Ovary (tissue), 9 donors: Measurements from ENCODE around the gene PPCDC. TPM values are rescaled to one million over a fixed set of nuclear protein-coding genes. Genes with fewer than 3 reads are reported as not detected.

Experiments used
- DNase-seq, 5 donors: peaks; one replicate each; pipeline ENCODE4 v3.0.0-alpha.2; 2019 to 2020
- H3K27ac ChIP-seq, 2 donors: fragments of 200-600 bp; one replicate each; pipeline versions ENCODE4 v1.5.1 to v1.8.0; 2019 to 2022
- H3K27me3 ChIP-seq: fragments of 200-600 bp; one replicate; pipeline ENCODE4 v1.8.0; 2022
- H3K36me3 ChIP-seq: fragments of 200-600 bp; sonication (generic); one replicate; pipeline ENCODE4 v1.5.1; 2019
- H3K4me1 ChIP-seq: one replicate; pipeline ENCODE4 v1.8.1; 2013; ENCODE audit warnings: mild to moderate bottlenecking, moderate library complexity; ENCODE audit not compliant: insufficient read depth
- H3K4me3 ChIP-seq: fragments of 200-600 bp; sonication (generic); one replicate; pipeline ENCODE4 v1.5.1; 2017
- H3K9me3 ChIP-seq, 2 donors: fragments of 200-600 bp in 1 of 2; sonication (generic) in 1 of 2; one replicate each; pipeline versions ENCODE4 v1.5.1 to v1.8.1; 2013 to 2019; ENCODE audit warnings: mild to moderate bottlenecking in 1 of 2, moderate library complexity in 1 of 2
- EP300 ChIP-seq: sonication (generic); formaldehyde crosslinking; IDR thresholded peaks from one replicate; pipeline ENCODE4 v1.6.1; 2017; ENCODE audit warnings: antibody characterized with exemption
- POLR2A ChIP-seq: fragments of 450-650 bp; IDR thresholded peaks from one replicate; pipeline ENCODE4 v1.6.1; 2017; ENCODE audit warnings: antibody characterized with exemption, mild to moderate bottlenecking, moderate library complexity
- WGBS, 3 donors: extraction: QIAGEN DNeasy Blood & Tissue Kit in 1 of 3; methylation state at CpG; one replicate each; pipeline versions ENCODE4 v1.1.5 to v1.1.7; 2013 to 2017; 5-methylcytosine and 5-hydroxymethylcytosine counted together
- intact Hi-C, 4 donors: fragments of 100-400 bp; cut with DNase I; formaldehyde crosslinking; loops; one replicate each; pipeline versions ENCODE4 v1.11.0 to v1.15.1; 2022 to 2023
- polyA plus RNA-seq, 2 donors: library from polyadenylated mRNA; stranded (reverse); fragments of 200-250 nt in 1 of 2; fragments of 350-450 nt in 1 of 2; fragmentation: Illumina TruSeq in 1 of 2; extraction: RNeasy Lipid Tissue Mini Kit (QIAGEN cat#74804) in 1 of 2; gene quantifications; one replicate each; pipeline ENCODE4 v1.2.3, GENCODE V29; 2013 to 2014
- total RNA-seq, 7 donors: library from RNA; depleted of rRNA in 2 of 7; stranded (reverse); fragments of >200 nt in 2 of 7; fragmentation: NEBNext Ultra II Directional in 3 of 7; extraction: Animal tissue kit (Norgen Biotek cat#: 25700) in 3 of 7; gene quantifications; one replicate each; pipeline versions ENCODE4 v1.1.0 to v1.2.4, GENCODE V29; 2016 to 2023
- TF ChIP-seq, protein P1 (sequence below), 3 donors: fragments of 450-650 bp in 2 of 3; fragments of 200-600 bp in 1 of 3; IDR thresholded peaks; one replicate each; pipeline versions ENCODE4 v1.5.1 to v1.8.0; 2016 to 2022; ENCODE audit warnings: antibody characterized with exemption in 3 of 3, mild to moderate bottlenecking in 1 of 3
- donor health status: DM: no; HTN: no; CAD: no; lungs with moderate emphysema.
- donor health status: DM: no; HTN: no; CAD: no.
- donor health status: Bipolar disorder and iron deficiency.
- donor health status: DM: yes; HTN: yes; CAD: no.
- donor health status: DM: no; HTN: no; CAD: no.
- donor health status: DM: yes; HTN: yes; CAD: no.

Gene PPCDC
- total and polyA plus RNA-seq, 9 donors: 4.0 to 20.6 (median 9.7) TPM

GRCh38 chr15:75063338-75063737 is 39.9 kb downstream of the PPCDC start:
- intact Hi-C loops: loop anchor here in 3 of 4 donors (10.0 kb wide), 1 partner anchor 51 kb away; no protein-coding TSS in a partner anchor
- H3K4me1 ChIP-seq: peaks cover 22% of the 10 kb centered on the region
- H3K36me3 ChIP-seq: no peaks in the 10 kb centered on the region
- DNase-seq: no peak
- no peak overlapping the region for H3K27ac ChIP-seq
- 34 to 46% (median 46%) methylated on average over 4 of the region's 4 CpGs for WGBS, 3 donors
- H3K27me3 ChIP-seq: no peaks in the 10 kb centered on the region
- TF ChIP-seq EP300 (no peak), POLR2A (no peak)
- TF ChIP-seq, protein P1, sequence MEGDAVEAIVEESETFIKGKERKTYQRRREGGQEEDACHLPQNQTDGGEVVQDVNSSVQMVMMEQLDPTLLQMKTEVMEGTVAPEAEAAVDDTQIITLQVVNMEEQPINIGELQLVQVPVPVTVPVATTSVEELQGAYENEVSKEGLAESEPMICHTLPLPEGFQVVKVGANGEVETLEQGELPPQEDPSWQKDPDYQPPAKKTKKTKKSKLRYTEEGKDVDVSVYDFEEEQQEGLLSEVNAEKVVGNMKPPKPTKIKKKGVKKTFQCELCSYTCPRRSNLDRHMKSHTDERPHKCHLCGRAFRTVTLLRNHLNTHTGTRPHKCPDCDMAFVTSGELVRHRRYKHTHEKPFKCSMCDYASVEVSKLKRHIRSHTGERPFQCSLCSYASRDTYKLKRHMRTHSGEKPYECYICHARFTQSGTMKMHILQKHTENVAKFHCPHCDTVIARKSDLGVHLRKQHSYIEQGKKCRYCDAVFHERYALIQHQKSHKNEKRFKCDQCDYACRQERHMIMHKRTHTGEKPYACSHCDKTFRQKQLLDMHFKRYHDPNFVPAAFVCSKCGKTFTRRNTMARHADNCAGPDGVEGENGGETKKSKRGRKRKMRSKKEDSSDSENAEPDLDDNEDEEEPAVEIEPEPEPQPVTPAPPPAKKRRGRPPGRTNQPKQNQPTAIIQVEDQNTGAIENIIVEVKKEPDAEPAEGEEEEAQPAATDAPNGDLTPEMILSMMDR (IDR thresholded peaks at IDR 0.05): no peak
- no peaks in the 10 kb centered on the region for H3K9me3 ChIP-seq
- no peak overlapping the region for H3K4me3 ChIP-seq

DNA sequence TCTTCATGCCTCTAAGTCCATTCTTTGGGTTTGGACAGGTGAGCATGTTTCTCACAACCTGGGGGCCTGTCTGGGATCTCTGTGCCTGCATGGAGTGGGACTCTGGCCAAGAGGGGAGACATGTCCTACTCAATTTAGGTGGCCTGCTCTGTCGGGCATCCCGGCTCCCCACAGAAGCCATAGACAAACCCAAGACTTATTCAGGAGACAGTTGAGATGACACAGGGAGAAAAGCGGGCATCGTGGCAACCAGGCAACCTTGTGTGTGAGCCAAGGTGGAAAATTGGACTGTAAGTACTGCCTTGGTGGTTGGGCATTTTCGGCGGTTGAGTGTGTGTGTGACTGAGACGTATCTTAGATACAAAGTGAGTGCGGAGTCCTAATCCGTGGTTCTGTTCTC is 40.5 kb downstream of the PPCDC start:
- DNase-seq: peak in 1 of 5 donors; percentile 33
- intact Hi-C loops: loop anchor here in 3 of 4 donors (10.0 kb wide), 1 partner anchor 51 kb away; no protein-coding TSS in a partner anchor
- peaks cover 22% of the 10 kb centered on the region for H3K4me1 ChIP-seq
- WGBS, 3 donors: 88 to 95% (median 95%) methylated on average over 9 of the region's 9 CpGs
- H3K9me3 ChIP-seq: no peaks in the 10 kb centered on the region
- no peak overlapping the region for H3K27ac ChIP-seq
- no peaks in the 10 kb centered on the region for H3K36me3 ChIP-seq
- TF ChIP-seq, protein P1 (IDR thresholded peaks at IDR 0.05): no peak
- TF ChIP-seq POLR2A: no peak
- TF ChIP-seq EP300: no peak
- no peak overlapping the region for H3K4me3 ChIP-seq
- no peaks in the 10 kb centered on the region for H3K27me3 ChIP-seq

DNA sequence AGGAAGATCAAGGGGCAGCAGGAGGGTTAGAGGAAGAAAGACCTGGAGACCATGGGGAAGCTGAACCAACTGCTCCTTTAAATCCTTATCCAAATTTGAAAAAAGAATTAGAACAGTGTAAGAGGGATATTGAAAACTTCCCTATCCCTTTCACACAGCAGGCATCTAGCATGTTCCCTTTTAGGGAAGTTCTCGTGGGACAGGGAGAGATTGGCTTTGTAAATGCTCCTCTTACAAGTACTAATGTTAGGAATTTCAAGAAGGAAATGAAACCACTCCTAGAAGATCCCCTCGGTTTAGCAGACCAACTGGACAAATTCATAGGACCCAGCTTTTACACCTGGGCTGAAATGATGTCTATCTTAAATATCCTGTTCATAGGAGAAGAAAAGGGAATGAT is 41.5 kb downstream of the PPCDC start:
- H3K27me3 ChIP-seq: no peaks in the 10 kb centered on the region
- intact Hi-C loops: loop anchor here in 3 of 4 donors (10.0 kb wide), 1 partner anchor 50 kb away; no protein-coding TSS in a partner anchor
- TF ChIP-seq POLR2A (no peak), EP300 (no peak)
- TF ChIP-seq, protein P1 (IDR thresholded peaks at IDR 0.05): no peak
- no peak for DNase-seq
- whole genome bisulfite sequencing, 3 donors: 7 to 12% (median 10%) methylated on average over 2 of the region's 2 CpGs
- peak overlapping the region; percentile 1 to 62 for H3K27ac ChIP-seq
- no peaks in the 10 kb centered on the region for H3K36me3 ChIP-seq
- H3K4me1 ChIP-seq: peaks cover 22% of the 10 kb centered on the region
- no peak overlapping the region for H3K4me3 ChIP-seq
- no peaks in the 10 kb centered on the region for H3K9me3 ChIP-seq

DNA sequence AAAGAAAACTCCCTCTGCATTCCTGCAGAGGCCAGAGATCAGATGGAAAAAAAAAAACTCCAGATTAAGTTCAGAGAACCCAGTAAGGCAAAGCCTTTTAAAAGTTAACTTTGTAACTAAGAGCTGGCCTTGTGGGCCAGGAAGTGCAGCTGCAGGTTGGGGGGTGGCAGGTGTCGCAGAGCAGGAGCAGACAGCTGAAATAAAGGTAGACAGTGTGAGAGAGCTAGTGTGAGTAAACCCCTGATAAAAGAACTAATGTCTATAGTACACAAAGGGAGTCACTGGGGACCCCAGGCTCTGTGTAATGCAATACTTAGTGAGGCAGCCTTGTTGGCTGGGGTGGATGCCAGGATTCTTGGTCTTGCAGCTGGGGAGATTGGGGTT is 42.1 kb downstream of the PPCDC start:
- Histone ChIP-seq H3K4me1 (peaks cover 22% of the 10 kb centered on the region), H3K27ac (peak overlapping the region; percentile 1 to 62)
- intact Hi-C loops: loop anchor here in 3 of 4 donors (10.0 kb wide), 1 partner anchor 49 kb away; no protein-coding TSS in a partner anchor

More for the DNA sequence above, 42.1 kb downstream of the PPCDC start:
- no peaks in the 10 kb centered on the region for H3K36me3 ChIP-seq
- WGBS, 3 donors: 35 to 46% (median 38%) methylated on average over 1 of the region's 1 CpG
- TF ChIP-seq POLR2A (no peak), EP300 (no peak)
- TF ChIP-seq, protein P1 (IDR thresholded peaks at IDR 0.05): no peak
- peak in 4 of 5 donors; percentile 50 to 65 (median 55) for DNase-seq
- no peaks in the 10 kb centered on the region for H3K27me3 ChIP-seq
- H3K9me3 ChIP-seq: no peaks in the 10 kb centered on the region
- no peak overlapping the region for H3K4me3 ChIP-seq
